H1 (cell line): ENCODE data around the gene MAGI2.

Source experiments
- HDAC2 ChIP-seq, 2 experiments: fragments of 300-600 bp in 1 of 2; sonication (generic) in 1 of 2; IDR thresholded peaks; 2 replicates each; pipeline ENCODE4 v1.6.1; 2011 to 2012; ENCODE audit warnings: low read depth in 2 of 2, low read length in 2 of 2, mild to moderate bottlenecking in 2 of 2, moderate library complexity in 2 of 2, borderline replicate concordance in 1 of 2, inconsistent platforms in 1 of 2
- JUN ChIP-seq: IDR thresholded peaks from 2 replicates; pipeline ENCODE4 v1.6.1; 2011; ENCODE audit warnings: low read depth, mild to moderate bottlenecking, improper control_type of control experiment, low read length
- POLR2A ChIP-seq, 2 experiments: IDR thresholded peaks; 1 replicate in 1 of 2; 2 replicates in 1 of 2; pipeline ENCODE4 v1.6.1; 2011; ENCODE audit warnings: low read depth in 2 of 2, low read length in 2 of 2, mild to moderate bottlenecking in 2 of 2; ENCODE audit errors: control extremely low read depth in 1 of 2
- TF ChIP-seq, protein P1 (sequence below): IDR thresholded peaks from 2 replicates; pipeline ENCODE4 v1.6.1; 2011; ENCODE audit warnings: low read length, improper control_type of control experiment

- TF ChIP-seq POLR2A (IDR thresholded peaks at IDR 0.05; ENCODE audit: control extremely low read depth in 1 of 2, low read depth in 2 of 2, low read length in 2 of 2): no peak
- no peak for TF ChIP-seq HDAC2 (IDR thresholded peaks at IDR 0.05; ENCODE audit: borderline replicate concordance in 1 of 2, low read depth in 2 of 2, low read length in 2 of 2)
- TF ChIP-seq, protein P1, sequence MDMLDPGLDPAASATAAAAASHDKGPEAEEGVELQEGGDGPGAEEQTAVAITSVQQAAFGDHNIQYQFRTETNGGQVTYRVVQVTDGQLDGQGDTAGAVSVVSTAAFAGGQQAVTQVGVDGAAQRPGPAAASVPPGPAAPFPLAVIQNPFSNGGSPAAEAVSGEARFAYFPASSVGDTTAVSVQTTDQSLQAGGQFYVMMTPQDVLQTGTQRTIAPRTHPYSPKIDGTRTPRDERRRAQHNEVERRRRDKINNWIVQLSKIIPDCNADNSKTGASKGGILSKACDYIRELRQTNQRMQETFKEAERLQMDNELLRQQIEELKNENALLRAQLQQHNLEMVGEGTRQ: no peak
- no peak for TF ChIP-seq JUN
These were observed 498.1 kb downstream of the MAGI2 start for GRCh38 chr7:78955329-78955728.
